Thyroid gland (tissue), 4 donors: ENCODE data around the gene ISG15.
"Not testable (repeated sequence)": the region's sequence is repeated elsewhere in the genome, so short reads cannot be mapped to it uniquely, and the experiment has no call there.

Experiments used
- CTCF ChIP-seq, 6 experiments: fragments of 200-600 bp in 3 of 6; fragments of 450-650 bp in 3 of 6; sonication (generic) in 3 of 6; IDR thresholded peaks; one replicate each; pipeline ENCODE4 v1.5.1; 2016 to 2019; ENCODE audit warnings: antibody characterized with exemption in 6 of 6, mild to moderate bottlenecking in 2 of 6, inconsistent platforms in 1 of 6, moderate library complexity in 1 of 6
- POLR2A ChIP-seq, 2 donors: fragments of 450-650 bp; IDR thresholded peaks; one replicate each; pipeline ENCODE4 v1.6.1; 2017; ENCODE audit warnings: antibody characterized with exemption in 2 of 2, mild to moderate bottlenecking in 2 of 2, moderate library complexity in 1 of 2

GRCh38 chr1:1018321-1018685, 5.0 kb downstream of the ISG15 start:
- not testable (repeated sequence) for TF ChIP-seq POLR2A, CTCF (IDR thresholded peaks at IDR 0.05)
